ENCODE results near the gene USP15. TPM values are rescaled to one million over a fixed set of nuclear protein-coding genes. Genes with fewer than 3 reads are reported as not detected.

The USP15 gene
- total RNA-seq, 6 experiments from 2014 or later: 32.4 to 60.5 (median 37.9) TPM

- H3K4me1 ChIP-seq: peaks cover 0 to 62% (median 25%) of the 10 kb centered on the region in 4 donors
- no peaks in the 10 kb centered on the region for H3K9me3 ChIP-seq
- DNase-seq (no peak), ATAC-seq (no peak)
- no peak overlapping the region for H3K27ac ChIP-seq
- H3K36me3 ChIP-seq: no peaks in the 10 kb centered on the region
- no peaks in the 10 kb centered on the region for H3K27me3 ChIP-seq
- intact Hi-C loops (cut with DNase I): no loop called here
- no peak overlapping the region for H3K4me3 ChIP-seq
- TF ChIP-seq POLR2A (IDR thresholded peaks at IDR 0.05): no peak
- WGBS (ENCODE audit: insufficient coverage, low coverage, low lambda C conversion rate, missing lambda C conversion rate): 83% methylated on average over 4 of the region's 4 CpGs
Measured at GRCh38 chr12:62265511-62265910, 5.3 kb downstream of the USP15 start.

GRCh38 chr12:62267026-62267425, 6.8 kb downstream of the USP15 start:
- Histone ChIP-seq H3K27me3 (no peaks in the 10 kb centered on the region), H3K36me3 (no peaks in the 10 kb centered on the region), H3K4me1 (peaks cover 0 to 67% (median 31%) of the 10 kb centered on the region in 4 donors), H3K4me3 (no peak overlapping the region), H3K27ac (no peak overlapping the region), H3K9me3 (no peaks in the 10 kb centered on the region)
- ATAC-seq (no peak), DNase-seq (no peak)
- intact Hi-C loops (cut with DNase I): no loop called here
- 90% methylated on average over 2 of the region's 2 CpGs for whole genome bisulfite sequencing (ENCODE audit: insufficient coverage, low coverage, low lambda C conversion rate, missing lambda C conversion rate)
- TF ChIP-seq CTCF (IDR thresholded peaks at IDR 0.05) (no peak), POLR2A (IDR thresholded peaks at IDR 0.05) (no peak)

- ATAC-seq (peak in 1 of 4 donors; percentile 19), DNase-seq (no peak)
- Histone ChIP-seq H3K4me3 (no peak overlapping the region), H3K27ac (no peak overlapping the region), H3K9me3 (no peaks in the 10 kb centered on the region), H3K27me3 (no peaks in the 10 kb centered on the region), H3K4me1 (peaks cover 0 to 65% (median 31%) of the 10 kb centered on the region in 4 donors), H3K36me3 (no peaks in the 10 kb centered on the region)
- intact Hi-C loops (cut with DNase I): no loop called here
- WGBS (ENCODE audit: insufficient coverage, low coverage, low lambda C conversion rate, missing lambda C conversion rate): 67% methylated on average over 1 of the region's 1 CpG
- TF ChIP-seq CTCF (IDR thresholded peaks at IDR 0.05) (no peak), POLR2A (IDR thresholded peaks at IDR 0.05) (no peak)
Measured at GRCh38 chr12:62267480-62267879, 7.3 kb downstream of the USP15 start.

GRCh38 chr12:62268956-62269355, 8.8 kb downstream of the USP15 start:
- Histone ChIP-seq H3K4me3 (no peak overlapping the region), H3K4me1 (peaks cover 0 to 66% (median 31%) of the 10 kb centered on the region in 4 donors), H3K27me3 (no peaks in the 10 kb centered on the region), H3K36me3 (no peaks in the 10 kb centered on the region), H3K27ac (no peak overlapping the region), H3K9me3 (no peaks in the 10 kb centered on the region)
- intact Hi-C loops (cut with DNase I): no loop called here
- TF ChIP-seq CTCF (IDR thresholded peaks at IDR 0.05): no peak
- TF ChIP-seq POLR2A (IDR thresholded peaks at IDR 0.05): no peak
- no peak for DNase-seq
- WGBS (ENCODE audit: insufficient coverage, low coverage, low lambda C conversion rate, missing lambda C conversion rate): 74% methylated on average over 3 of the region's 3 CpGs
- no peak for ATAC-seq

GRCh38 chr12:62269464-62270228, 9.4 kb downstream of the USP15 start:
- peaks cover 0 to 62% (median 30%) of the 10 kb centered on the region in 4 donors for H3K4me1 ChIP-seq
- no peak overlapping the region for H3K4me3 ChIP-seq
- TF ChIP-seq POLR2A (IDR thresholded peaks at IDR 0.05) (no peak), CTCF (IDR thresholded peaks at IDR 0.05) (no peak)
- DNase-seq (no peak), ATAC-seq (no peak)
- H3K27ac ChIP-seq: no peak overlapping the region
- no peaks in the 10 kb centered on the region for H3K9me3 ChIP-seq
- WGBS (ENCODE audit: insufficient coverage, low coverage, low lambda C conversion rate, missing lambda C conversion rate): 92% methylated on average over 3 of the region's 3 CpGs
- no peaks in the 10 kb centered on the region for H3K27me3 ChIP-seq
- intact Hi-C loops (cut with DNase I): no loop called here
- no peaks in the 10 kb centered on the region for H3K36me3 ChIP-seq
